OCI-LY7 (cell line): ENCODE measurements around the gene TMF1. TPM values are rescaled to one million over a fixed set of nuclear protein-coding genes. Genes with fewer than 3 reads are reported as not detected.

Experiments
- Bru-seq: library from RNA; stranded (reverse); fragments of 400-500 nt; gene quantifications from one replicate; lab custom pipeline; 2021; lab: Mats Ljungman, UMichigan
- BruChase-seq, 2 experiments: library from RNA; stranded (reverse); fragments of 400-500 nt; gene quantifications; one replicate each; lab custom pipeline; 2021; lab: Mats Ljungman, UMichigan
- BruUV-seq: library from RNA; stranded (reverse); fragments of 400-500 nt; replicated peaks from 2 replicates; lab custom pipeline; 2021; lab: Mats Ljungman, UMichigan
- CTCF ChIA-PET: fragments of 300-600 bp; sonication (Branson Sonifier 250); formaldehyde crosslinking; loops from one replicate; lab custom pipeline; 2022; ENCODE audit warnings: antibody characterized with exemption; ENCODE audit not compliant: unreplicated experiment; lab: Charles Lee
- POLR2A ChIA-PET: fragments of 300-600 bp; sonication (Branson Sonifier 250); formaldehyde crosslinking; loops from one replicate; lab custom pipeline; 2022; ENCODE audit warnings: antibody characterized with exemption; lab: Charles Lee
- DNase-seq: peaks from one replicate; pipeline ENCODE4 v3.0.0-alpha.2; 2015; ENCODE audit warnings: low spot score
- H2AFZ ChIP-seq: fragments of 200-600 bp; sonication (generic), shearing (Covaris generic); 2 replicates; pipeline ENCODE4 v1.6.1; 2014; ENCODE audit warnings: mild to moderate bottlenecking, antibody characterized with exemption, low read length, moderate library complexity
- H3K27ac ChIP-seq: fragments of 200-600 bp; sonication (generic); 2 replicates; pipeline ENCODE4 v1.5.1; 2014; ENCODE audit warnings: mixed run types, low read depth, mild to moderate bottlenecking, moderate library complexity, low read length, inconsistent platforms; ENCODE audit not compliant: poor library complexity, severe bottlenecking
- H3K36me3 ChIP-seq: fragments of 200-600 bp; sonication (generic); 2 replicates; pipeline ENCODE4 v1.6.1; 2014; ENCODE audit warnings: mild to moderate bottlenecking, antibody characterized with exemption, low read length, moderate library complexity, mixed read lengths; ENCODE audit not compliant: insufficient read depth
- H3K4me1 ChIP-seq: fragments of 200-600 bp; sonication (generic); 2 replicates; pipeline ENCODE4 v1.5.1; 2014; ENCODE audit warnings: mild to moderate bottlenecking, low read length; ENCODE audit not compliant: insufficient read depth, poor library complexity, severe bottlenecking
- H3K4me2 ChIP-seq: fragments of 200-600 bp; sonication (generic); 2 replicates; pipeline ENCODE4 v1.6.1; 2014; ENCODE audit warnings: mild to moderate bottlenecking, low read length
- H3K4me3 ChIP-seq: fragments of 200-600 bp; sonication (generic); 2 replicates; pipeline ENCODE4 v1.5.1; 2014; ENCODE audit warnings: mild to moderate bottlenecking, low read depth, low read length; ENCODE audit not compliant: poor library complexity, severe bottlenecking
- H3K79me2 ChIP-seq: fragments of 200-600 bp; sonication (generic); 2 replicates; pipeline ENCODE4 v1.6.1; 2016; ENCODE audit warnings: low read depth, mild to moderate bottlenecking, low read length, moderate library complexity, mixed read lengths; ENCODE audit not compliant: insufficient read depth
- H3K9me2 ChIP-seq: fragments of 200-600 bp; sonication (generic); 2 replicates; pipeline ENCODE4 v1.6.1; 2016; ENCODE audit warnings: mild to moderate bottlenecking, low read length, mixed read lengths; ENCODE audit not compliant: insufficient read depth
- H3K9me3 ChIP-seq: fragments of 200-600 bp; sonication (generic); 2 replicates; pipeline ENCODE4 v1.6.1; 2014; ENCODE audit warnings: mild to moderate bottlenecking, mixed run types, low read length, mixed read lengths
- H4K20me1 ChIP-seq: fragments of 200-600 bp; sonication (generic); 2 replicates; pipeline ENCODE4 v1.6.1; 2014; ENCODE audit warnings: mild to moderate bottlenecking, antibody characterized with exemption, low read length, moderate library complexity, mixed read lengths; ENCODE audit not compliant: insufficient read depth
- CTCF ChIP-seq: fragments of 200-600 bp; sonication (generic); conservative IDR thresholded peaks from 2 replicates; pipeline ENCODE4 v1.5.1; 2014; ENCODE audit warnings: mild to moderate bottlenecking, antibody characterized with exemption, low read length, moderate library complexity, mixed read lengths
- EZH2phosphoT487 ChIP-seq: fragments of 200-600 bp; sonication (generic); IDR thresholded peaks from 2 replicates; pipeline ENCODE4 v1.6.1; 2018; ENCODE audit warnings: low read depth, borderline replicate concordance, mild to moderate bottlenecking, mixed run types, antibody characterized with exemption, low read length, moderate library complexity, mixed read lengths
- intact Hi-C: fragments of 100-400 bp; cut with micrococcal nuclease; formaldehyde crosslinking; loops from one replicate; pipeline ENCODE4 v1.10.0; 2022; ENCODE audit not compliant: unreplicated experiment
- long read RNA-seq: library from polyadenylated mRNA; stranded (forward); transcript quantifications from one replicate; pipeline ENCODE4 v2.0.0, GENCODE V29; 2022
- total RNA-seq, 2 experiments: library from RNA; depleted of rRNA in 1 of 2; stranded (reverse); fragments of >200 nt in 1 of 2; shearing (Covaris generic) in 1 of 2; gene quantifications; 2 replicates each; pipeline ENCODE4 v1.2.3, GENCODE V29; 2014 to 2022

Gene TMF1
- total RNA-seq (2014; rRNA removed; shearing (Covaris generic)) (16.6 and 20.8 TPM in 2 replicates), total RNA-seq (2022) (29.0 and 29.4 TPM in 2 replicates), Bru-seq, nascent RNA (percentile 88 among the genes with signal in this experiment), BruChase-seq, experiment 1, labeled RNA remaining after a 6-hour chase (percentile 79 among the genes with signal in this experiment), BruChase-seq, experiment 2, labeled RNA remaining after a 2-hour chase (percentile 92 among the genes with signal in this experiment)
- long read RNA-seq, full-length matches to known transcripts = 38 of 59 reads
- long read RNA-seq, partial matches to known transcripts = 3 of 59 reads
- long read RNA-seq, other reads (novel, unspliced or antisense) = 18 of 59 reads

- Histone ChIP-seq H3K4me1 (peaks cover 16% of the 10 kb centered on the region), H3K36me3 (peaks cover 69% of the 10 kb centered on the region), H2AFZ (peak within 1 kb of the TSS; percentile 95), H3K9me2 (no peaks in the 10 kb centered on the region), H3K4me2 (peak within 1 kb of the TSS; percentile 94), H3K79me2 (peaks cover 34% of the 10 kb centered on the region), H3K9me3 (no peaks in the 10 kb centered on the region), H3K4me3 (peak within 1 kb of the TSS; percentile 88), H3K27ac (peak within 1 kb of the TSS; percentile 56), H4K20me1 (peaks cover 13% of the 10 kb centered on the region; the same call in 1 of the 2 replicates)
- TF ChIP-seq CTCF (no peak), EZH2phosphoT487 (no peak)
- DNase-seq = peak; percentile 98
- CTCF ChIA-PET = interaction anchor here (0.6 kb wide), 1 partner anchor 13 kb away, joined by 3 read pairs; no protein-coding TSS in a partner anchor
- POLR2A ChIA-PET = interaction anchor here (0.6 to 4.5 kb wide), 8 partner anchors 7 to 1397 kb away, joined by 3 to 49 read pairs (median 4); partner anchors contain the start of genes ARL6IP5 and UBA3
- BruUV-seq = no TSS peak
- intact Hi-C loops = loop anchor here (1.0 kb wide), 1 partner anchor 28 kb away; the partner anchor contains the start of gene UBA3
These were observed at the start of gene TMF1 for GRCh38 chr3:69051756-69052471. TSS of gene TMF1 (minus strand) at chr3:69052333. CDS start at chr3:69052086, 247 bp downstream.

GRCh38 chr3:69099576-69099975, 47.4 kb upstream of the TMF1 start:
- Histone ChIP-seq H3K4me3 (no peak overlapping the region), H3K9me3 (no peaks in the 10 kb centered on the region), H3K4me1 (no peaks in the 10 kb centered on the region), H3K36me3 (peaks cover 31% of the 10 kb centered on the region; the same call in 1 of the 2 replicates), H3K27ac (no peak overlapping the region), H3K9me2 (no peaks in the 10 kb centered on the region), H3K79me2 (peaks cover 3% of the 10 kb centered on the region; the same call in 1 of the 2 replicates), H4K20me1 (no peaks in the 10 kb centered on the region), H2AFZ (no peak overlapping the region), H3K4me2 (no peak overlapping the region)
- ChIA-PET POLR2A (interaction anchor here (0.5 to 1.3 kb wide), 5 partner anchors 8 to 341 kb away, joined by 3 to 4 read pairs (median 3); partner anchors contain the start of gene TMF1), CTCF (no interaction called here)
- no TSS peak for BruUV-seq
- intact Hi-C loops = no loop called here
- TF ChIP-seq CTCF (no peak), EZH2phosphoT487 (no peak)
- no peak for DNase-seq
